Neural cell (in vitro differentiated cells): Measurements from ENCODE around the gene ARID1B.

Experiments used
- CTCF ChIP-seq: fragments of 450-650 bp; IDR thresholded peaks from 2 replicates; pipeline ENCODE4 v1.5.1; 2014; ENCODE audit warnings: antibody characterized with exemption, mild to moderate bottlenecking, moderate library complexity; ENCODE audit not compliant: poor library complexity, severe bottlenecking
- EP300 ChIP-seq: fragments of 450-650 bp; conservative IDR thresholded peaks from 2 replicates; pipeline ENCODE4 v1.6.1; 2014; ENCODE audit warnings: antibody characterized with exemption, mild to moderate bottlenecking, moderate library complexity; ENCODE audit not compliant: poor library complexity, severe bottlenecking
- EZH2 ChIP-seq: fragments of 200-600, 300-800 bp; shearing (Covaris generic), sonication (generic); IDR thresholded peaks from 2 replicates; pipeline ENCODE4 v1.6.1; 2014; ENCODE audit warnings: antibody characterized with exemption, low read length, borderline replicate concordance, mild to moderate bottlenecking; ENCODE audit not compliant: insufficient read depth, poor library complexity, severe bottlenecking
- MXI1 ChIP-seq: fragments of 450-650 bp; conservative IDR thresholded peaks from 2 replicates; pipeline ENCODE4 v1.6.1; 2014; ENCODE audit warnings: antibody characterized with exemption, mild to moderate bottlenecking; ENCODE audit not compliant: poor library complexity, severe bottlenecking
- POLR2AphosphoS5 ChIP-seq: IDR thresholded peaks from 2 replicates; pipeline ENCODE4 v1.6.1; 2012
- RAD21 ChIP-seq: fragments of 450-650 bp; conservative IDR thresholded peaks from 2 replicates; pipeline ENCODE4 v1.6.1; 2014; ENCODE audit warnings: antibody characterized with exemption, mild to moderate bottlenecking, moderate library complexity
- REST ChIP-seq: IDR thresholded peaks from 2 replicates; pipeline ENCODE4 v1.6.1; 2012; ENCODE audit warnings: borderline replicate concordance
- SMC3 ChIP-seq: fragments of 450-650 bp; conservative IDR thresholded peaks from 2 replicates; pipeline ENCODE4 v1.6.1; 2014; ENCODE audit warnings: antibody characterized with exemption, mild to moderate bottlenecking, moderate library complexity; ENCODE audit not compliant: poor library complexity
- TAF1 ChIP-seq: IDR thresholded peaks from 2 replicates; pipeline ENCODE4 v1.6.1; 2012; ENCODE audit warnings: low read depth

GRCh38 chr6:156880913-156881312, 103.7 kb downstream of the ARID1B start:
- no peak for TF ChIP-seq CTCF
- no peak for TF ChIP-seq TAF1
- no peak for TF ChIP-seq EZH2
- TF ChIP-seq MXI1, result no peak
- no peak for TF ChIP-seq POLR2AphosphoS5
- no peak for TF ChIP-seq EP300
- TF ChIP-seq REST, result no peak
- TF ChIP-seq RAD21, result no peak
- no peak for TF ChIP-seq SMC3
